BE2C (cell line): ENCODE data around the gene ESRRA.
"Not testable (repeated sequence)": the region's sequence is repeated elsewhere in the genome, so short reads cannot be mapped to it uniquely, and the experiment has no call there.

Source experiments
- DNase-seq: peaks from one replicate; pipeline ENCODE4 v3.0.0-alpha.2; 2020
- H3K27me3 ChIP-seq: fragments of 250-450 bp; sonication (Bioruptor Pico); 2 replicates; pipeline ENCODE4 v1.5.1; 2020; ENCODE audit warnings: mild to moderate bottlenecking
- H3K36me3 ChIP-seq: fragments of 250-450 bp; sonication (Bioruptor Pico); 2 replicates; pipeline ENCODE4 v1.5.1; 2020; ENCODE audit warnings: mild to moderate bottlenecking
- H3K4me1 ChIP-seq: fragments of 250-450 bp; sonication (Bioruptor Pico); 2 replicates; pipeline ENCODE4 v1.5.1; 2020
- H3K4me3 ChIP-seq: 2 replicates; pipeline ENCODE4 v1.5.1; 2011; ENCODE audit warnings: low read depth, low read length
- H3K9me3 ChIP-seq: fragments of 250-450 bp; sonication (Bioruptor Pico); 2 replicates; pipeline ENCODE4 v1.5.1; 2020
- TF ChIP-seq, protein P1 (sequence below): IDR thresholded peaks from 2 replicates; pipeline ENCODE4 v1.5.1; 2012; ENCODE audit warnings: mild to moderate bottlenecking, low read depth, low read length

ESRRA gene

GRCh38 chr11:64314805-64315561, 9.7 kb downstream of the ESRRA start:
- DNase-seq: no peak
- TF ChIP-seq, protein P1, sequence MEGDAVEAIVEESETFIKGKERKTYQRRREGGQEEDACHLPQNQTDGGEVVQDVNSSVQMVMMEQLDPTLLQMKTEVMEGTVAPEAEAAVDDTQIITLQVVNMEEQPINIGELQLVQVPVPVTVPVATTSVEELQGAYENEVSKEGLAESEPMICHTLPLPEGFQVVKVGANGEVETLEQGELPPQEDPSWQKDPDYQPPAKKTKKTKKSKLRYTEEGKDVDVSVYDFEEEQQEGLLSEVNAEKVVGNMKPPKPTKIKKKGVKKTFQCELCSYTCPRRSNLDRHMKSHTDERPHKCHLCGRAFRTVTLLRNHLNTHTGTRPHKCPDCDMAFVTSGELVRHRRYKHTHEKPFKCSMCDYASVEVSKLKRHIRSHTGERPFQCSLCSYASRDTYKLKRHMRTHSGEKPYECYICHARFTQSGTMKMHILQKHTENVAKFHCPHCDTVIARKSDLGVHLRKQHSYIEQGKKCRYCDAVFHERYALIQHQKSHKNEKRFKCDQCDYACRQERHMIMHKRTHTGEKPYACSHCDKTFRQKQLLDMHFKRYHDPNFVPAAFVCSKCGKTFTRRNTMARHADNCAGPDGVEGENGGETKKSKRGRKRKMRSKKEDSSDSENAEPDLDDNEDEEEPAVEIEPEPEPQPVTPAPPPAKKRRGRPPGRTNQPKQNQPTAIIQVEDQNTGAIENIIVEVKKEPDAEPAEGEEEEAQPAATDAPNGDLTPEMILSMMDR: no peak
- H3K36me3 ChIP-seq: 0 out of 2 replicates have a peak, but pooled peaks cover 6% of the 10 kb centered on the region
- no peaks in the 10 kb centered on the region for H3K4me1 ChIP-seq
- H3K9me3 ChIP-seq: no peaks in the 10 kb centered on the region
- no peak overlapping the region for H3K4me3 ChIP-seq
- H3K27me3 ChIP-seq: no peaks in the 10 kb centered on the region

DNA sequence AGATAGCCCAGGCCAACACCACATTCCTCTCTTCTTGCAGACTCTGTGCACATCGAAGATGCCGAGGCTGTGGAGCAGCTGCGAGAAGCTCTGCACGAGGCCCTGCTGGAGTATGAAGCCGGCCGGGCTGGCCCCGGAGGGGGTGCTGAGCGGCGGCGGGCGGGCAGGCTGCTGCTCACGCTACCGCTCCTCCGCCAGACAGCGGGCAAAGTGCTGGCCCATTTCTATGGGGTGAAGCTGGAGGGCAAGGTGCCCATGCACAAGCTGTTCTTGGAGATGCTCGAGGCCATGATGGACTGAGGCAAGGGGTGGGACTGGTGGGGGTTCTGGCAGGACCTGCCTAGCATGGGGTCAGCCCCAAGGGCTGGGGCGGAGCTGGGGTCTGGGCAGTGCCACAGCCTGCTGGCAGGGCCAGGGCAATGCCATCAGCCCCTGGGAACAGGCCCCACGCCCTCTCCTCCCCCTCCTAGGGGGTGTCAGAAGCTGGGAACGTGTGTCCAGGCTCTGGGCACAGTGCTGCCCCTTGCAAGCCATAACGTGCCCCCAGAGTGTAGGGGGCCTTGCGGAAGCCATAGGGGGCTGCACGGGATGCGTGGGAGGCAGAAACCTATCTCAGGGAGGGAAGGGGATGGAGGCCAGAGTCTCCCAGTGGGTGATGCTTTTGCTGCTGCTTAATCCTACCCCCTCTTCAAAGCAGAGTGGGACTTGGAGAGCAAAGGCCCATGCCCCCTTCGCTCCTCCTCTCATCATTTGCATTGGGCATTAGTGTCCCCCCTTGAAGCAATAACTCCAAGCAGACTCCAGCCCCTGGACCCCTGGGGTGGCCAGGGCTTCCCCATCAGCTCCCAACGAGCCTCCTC, 10.6 kb downstream of the ESRRA start:
- H3K36me3 ChIP-seq, H3K27me3 ChIP-seq, H3K4me1 ChIP-seq, DNase-seq, H3K9me3 ChIP-seq, H3K4me3 ChIP-seq: not testable (repeated sequence)

GRCh38 chr11:64316672-64317324, 11.5 kb downstream of the ESRRA start:
- no peak for DNase-seq
- H3K27me3 ChIP-seq: no peaks in the 10 kb centered on the region
- H3K36me3 ChIP-seq: 0 out of 2 replicates have a peak, but pooled peaks cover 6% of the 10 kb centered on the region
- no peaks in the 10 kb centered on the region for H3K4me1 ChIP-seq
- H3K4me3 ChIP-seq: peak overlapping the region; percentile 78
- TF ChIP-seq, protein P1: 0 out of 2 replicates have a peak, but pooled peaks have one; percentile 4
- H3K9me3 ChIP-seq: no peaks in the 10 kb centered on the region

DNA sequence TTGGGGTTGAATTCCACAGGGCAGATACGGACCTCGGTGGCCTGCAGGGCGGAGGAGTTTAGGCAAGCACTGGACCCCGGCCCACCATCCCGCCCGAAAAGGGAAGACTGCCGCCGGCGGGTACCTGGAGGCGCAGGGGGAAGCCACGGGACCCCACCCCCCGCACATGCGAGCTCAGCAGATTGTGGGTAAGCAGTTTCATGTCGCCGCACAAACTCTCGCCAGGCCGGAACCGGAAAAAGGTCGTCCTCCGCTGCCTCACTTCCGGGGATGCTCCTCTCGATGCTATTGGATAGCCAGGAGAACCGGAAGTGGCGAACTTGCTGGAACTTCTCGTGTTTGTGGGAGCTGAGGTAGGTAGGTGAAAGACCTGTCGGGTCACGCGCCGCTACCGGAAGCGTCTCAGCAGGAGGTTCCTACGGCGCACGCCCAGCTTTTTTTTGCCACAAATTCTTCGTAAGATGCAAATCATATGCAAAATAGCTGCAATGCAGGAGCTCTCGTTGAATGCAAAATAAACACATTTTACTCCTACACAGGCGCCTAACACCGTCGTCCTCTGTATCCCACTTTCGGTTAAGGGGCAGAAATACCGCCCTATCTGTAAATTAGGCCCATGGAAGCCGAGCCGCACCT, 12.1 kb downstream of the ESRRA start, which contains the start of gene TRMT112:
TRMT112 (minus strand) TSS at position 235 of the 636 bp plus-strand sequence; CDS start at position 202, 33 bp downstream.
- Histone ChIP-seq H3K36me3 (0 out of 2 replicates have a peak, but pooled peaks cover 6% of the 10 kb centered on the region), H3K9me3 (no peaks in the 10 kb centered on the region), H3K4me3 (peak within 1 kb of the TSS; percentile 78), H3K27me3 (no peaks in the 10 kb centered on the region), H3K4me1 (no peaks in the 10 kb centered on the region)
- DNase-seq: peak; percentile 85
- TF ChIP-seq, protein P1: no peak

DNA sequence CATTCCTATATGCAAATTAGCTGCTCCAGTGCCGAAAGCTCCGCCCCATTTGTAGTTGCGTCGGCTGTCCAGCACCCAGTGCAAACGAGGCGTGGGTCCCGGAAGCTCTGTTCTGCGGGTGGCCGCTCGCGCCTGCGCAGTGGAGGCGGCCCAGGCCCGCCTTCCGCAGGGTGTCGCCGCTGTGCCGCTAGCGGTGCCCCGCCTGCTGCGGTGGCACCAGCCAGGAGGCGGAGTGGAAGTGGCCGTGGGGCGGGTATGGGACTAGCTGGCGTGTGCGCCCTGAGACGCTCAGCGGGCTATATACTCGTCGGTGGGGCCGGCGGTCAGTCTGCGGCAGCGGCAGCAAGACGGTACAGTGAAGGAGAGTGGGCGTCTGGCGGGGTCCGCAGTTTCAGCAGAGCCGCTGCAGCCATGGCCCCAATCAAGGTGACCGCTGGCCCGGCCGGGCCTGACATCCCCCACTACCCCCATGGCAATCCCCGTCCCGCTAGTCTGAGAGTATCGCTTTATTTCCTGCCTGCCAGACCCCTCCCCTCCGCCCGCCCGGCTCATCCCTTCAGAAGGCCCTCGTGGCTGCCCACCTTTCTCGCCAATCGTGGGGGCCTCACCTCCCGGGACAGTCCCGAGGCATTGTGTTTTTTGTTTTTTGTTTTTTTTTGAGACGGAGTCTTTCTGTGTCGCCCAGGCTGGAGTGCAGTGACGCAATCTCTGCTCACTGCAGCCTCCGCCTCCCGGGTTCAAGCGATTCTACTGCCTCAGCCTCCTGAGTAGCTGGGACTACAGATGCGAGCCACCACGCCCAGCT, 12.8 kb downstream of the ESRRA start, which contains the start of gene PRDX5:
PRDX5 (plus strand) TSS at position 161 of the 805 bp plus-strand sequence; CDS start at position 256, 95 bp downstream.
- Histone ChIP-seq H3K4me1 (no peaks in the 10 kb centered on the region), H3K36me3 (0 out of 2 replicates have a peak, but pooled peaks cover 6% of the 10 kb centered on the region), H3K27me3 (no peaks in the 10 kb centered on the region), H3K4me3 (peak within 1 kb of the TSS; percentile 78), H3K9me3 (no peaks in the 10 kb centered on the region)
- TF ChIP-seq, protein P1: 0 out of 2 replicates have a peak, but pooled peaks have one; percentile 14
- peak; percentile 92 for DNase-seq
